Muscle of leg (tissue), 11 donors: ENCODE measurements around the gene JARID2. TPM values are rescaled to one million over a fixed set of nuclear protein-coding genes. Genes with fewer than 3 reads are reported as not detected.

Experiments used
- DNase-seq: peaks from one replicate; pipeline ENCODE4 v3.0.0; 2013
- H3K27ac ChIP-seq: one replicate; pipeline ENCODE4 v1.5.1; 2013; ENCODE audit warnings: mild to moderate bottlenecking, low read length, control low read depth
- H3K27me3 ChIP-seq: one replicate; pipeline ENCODE4 v1.6.1; 2013; ENCODE audit warnings: low read length; ENCODE audit not compliant: control insufficient read depth, insufficient read depth
- H3K36me3 ChIP-seq: one replicate; pipeline ENCODE4 v1.6.1; 2013; ENCODE audit warnings: low read length; ENCODE audit not compliant: control insufficient read depth, insufficient read depth
- H3K4me1 ChIP-seq: one replicate; pipeline ENCODE4 v1.6.1; 2013; ENCODE audit warnings: low read length; ENCODE audit not compliant: control insufficient read depth, insufficient read depth
- H3K4me3 ChIP-seq: one replicate; pipeline ENCODE4 v1.5.1; 2013; ENCODE audit warnings: low read length, control low read depth
- H3K9me3 ChIP-seq: replicated peaks from 2 replicates; pipeline ENCODE4 v1.6.1; 2013; ENCODE audit warnings: low read depth, low read length; ENCODE audit not compliant: control insufficient read depth
- WGBS: methylation state at CpG from one replicate; pipeline ENCODE4 v1.1.5; 2013; ENCODE audit warnings: missing lambda C conversion rate; ENCODE audit not compliant: insufficient coverage; 5-methylcytosine and 5-hydroxymethylcytosine counted together
- polyA plus RNA-seq, 8 donors: library from polyadenylated mRNA; unstranded; fragments of 120-200 nt; gene quantifications; one replicate each; pipeline versions ENCODE4 v1.2.1 to v1.2.3, GENCODE V29; 2013; ENCODE audit warnings: inconsistent platforms in 1 of 8, low replicate concordance in 1 of 8; ENCODE audit not compliant: insufficient read length in 8 of 8, insufficient read depth in 1 of 8
- total RNA-seq: library from RNA; stranded (reverse); fragments of 120-200 nt; gene quantifications from one replicate; pipeline ENCODE4 v1.2.4, GENCODE V29; 2013

The JARID2 gene
- total and polyA plus RNA-seq, 9 donors, result 9.8 to 15.3 (median 13.2) TPM

GRCh38 chr6:15331629-15332251, 85.9 kb downstream of the JARID2 start:
- Histone ChIP-seq H3K27me3 (no peaks in the 10 kb centered on the region), H3K36me3 (no peaks in the 10 kb centered on the region), H3K4me1 (peaks cover 21% of the 10 kb centered on the region), H3K27ac (no peak overlapping the region), H3K4me3 (no peak overlapping the region), H3K9me3 (no peaks in the 10 kb centered on the region)
- peak; percentile 48 for DNase-seq
- WGBS, result 87% methylated on average over 2 of the region's 13 CpGs

DNA sequence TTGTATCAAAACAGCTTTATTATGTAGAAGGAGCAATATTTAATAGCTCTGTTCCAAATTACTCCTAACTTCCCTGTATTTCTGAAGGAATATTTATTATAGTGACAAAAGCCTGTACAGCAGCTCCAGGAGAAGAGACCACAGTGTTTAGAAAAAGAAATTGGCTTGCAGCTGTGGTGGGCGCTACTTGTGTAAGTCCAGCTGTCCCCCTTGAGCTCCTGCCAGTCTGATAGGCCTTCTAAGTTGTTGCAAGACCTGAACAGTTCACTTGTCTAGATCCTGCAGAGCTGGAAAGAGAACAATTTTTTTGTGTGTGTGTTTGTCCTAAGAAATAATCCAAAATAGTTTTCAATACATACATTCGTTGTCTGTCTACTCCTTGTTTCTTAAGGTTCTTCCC, 86.6 kb downstream of the JARID2 start:
- peak; percentile 81 for DNase-seq
- H3K4me1 ChIP-seq, result peaks cover 23% of the 10 kb centered on the region
- no CpG with 5 or more reads among the region's 2 CpGs for WGBS
- H3K36me3 ChIP-seq, result no peaks in the 10 kb centered on the region
- peak overlapping the region; percentile 52 for H3K27ac ChIP-seq
- H3K27me3 ChIP-seq, result no peaks in the 10 kb centered on the region
- H3K9me3 ChIP-seq, result no peaks in the 10 kb centered on the region
- H3K4me3 ChIP-seq, result no peak overlapping the region

GRCh38 chr6:15335385-15335784, 89.5 kb downstream of the JARID2 start:
- peaks cover 13% of the 10 kb centered on the region for H3K4me1 ChIP-seq
- no peaks in the 10 kb centered on the region for H3K27me3 ChIP-seq
- no peak for DNase-seq
- H3K9me3 ChIP-seq, result no peaks in the 10 kb centered on the region
- no peaks in the 10 kb centered on the region for H3K36me3 ChIP-seq
- no peak overlapping the region for H3K27ac ChIP-seq
- no peak overlapping the region for H3K4me3 ChIP-seq

DNA sequence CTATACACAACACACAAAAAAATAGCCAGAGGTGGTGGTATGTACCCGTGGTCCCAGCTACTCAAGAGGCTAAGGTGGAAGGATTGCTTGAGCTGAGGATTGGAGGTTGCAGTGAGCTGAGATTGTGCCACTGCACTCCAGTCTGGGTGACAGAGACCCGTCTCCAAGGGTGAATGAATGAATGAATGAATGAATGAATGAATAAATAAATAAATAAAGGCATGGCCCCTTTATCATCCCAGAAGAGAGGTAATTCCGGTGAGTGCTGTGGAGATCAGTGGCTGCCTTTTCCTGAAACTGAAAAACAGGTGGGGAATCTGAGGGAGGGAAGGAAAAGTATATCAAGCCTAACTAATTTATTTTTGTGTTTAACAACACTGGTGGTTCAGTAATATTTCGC, 90.0 kb downstream of the JARID2 start:
- H3K27me3 ChIP-seq, result no peaks in the 10 kb centered on the region
- H3K36me3 ChIP-seq, result no peaks in the 10 kb centered on the region
- WGBS, result 100% methylated on average over 1 of the region's 4 CpGs
- H3K9me3 ChIP-seq, result no peaks in the 10 kb centered on the region
- no peak for DNase-seq
- H3K4me1 ChIP-seq, result peaks cover 12% of the 10 kb centered on the region
- H3K27ac ChIP-seq, result no peak overlapping the region
- H3K4me3 ChIP-seq, result no peak overlapping the region

GRCh38 chr6:15336900-15337560, 91.2 kb downstream of the JARID2 start:
- H3K9me3 ChIP-seq, result no peaks in the 10 kb centered on the region
- H3K27ac ChIP-seq, result no peak overlapping the region
- 28% methylated on average over 2 of the region's 9 CpGs for WGBS
- H3K27me3 ChIP-seq, result no peaks in the 10 kb centered on the region
- H3K36me3 ChIP-seq, result no peaks in the 10 kb centered on the region
- H3K4me1 ChIP-seq, result peaks cover 6% of the 10 kb centered on the region
- no peak for DNase-seq
- no peak overlapping the region for H3K4me3 ChIP-seq

- Histone ChIP-seq H3K27me3 (no peaks in the 10 kb centered on the region), H3K27ac (no peak overlapping the region), H3K4me3 (no peak overlapping the region), H3K9me3 (no peaks in the 10 kb centered on the region), H3K4me1 (peaks cover 4% of the 10 kb centered on the region), H3K36me3 (no peaks in the 10 kb centered on the region)
- no peak for DNase-seq
- 100% methylated on average over 1 of the region's 3 CpGs for WGBS
Observed at GRCh38 chr6:15337582-15337981, 91.7 kb downstream of the JARID2 start.

GRCh38 chr6:15338476-15338875, 92.6 kb downstream of the JARID2 start:
- 67% methylated on average over 1 of the region's 1 CpG for WGBS
- Histone ChIP-seq H3K36me3 (no peaks in the 10 kb centered on the region), H3K4me3 (no peak overlapping the region), H3K4me1 (peaks cover 4% of the 10 kb centered on the region), H3K27me3 (no peaks in the 10 kb centered on the region), H3K27ac (no peak overlapping the region), H3K9me3 (no peaks in the 10 kb centered on the region)
- no peak for DNase-seq

DNA sequence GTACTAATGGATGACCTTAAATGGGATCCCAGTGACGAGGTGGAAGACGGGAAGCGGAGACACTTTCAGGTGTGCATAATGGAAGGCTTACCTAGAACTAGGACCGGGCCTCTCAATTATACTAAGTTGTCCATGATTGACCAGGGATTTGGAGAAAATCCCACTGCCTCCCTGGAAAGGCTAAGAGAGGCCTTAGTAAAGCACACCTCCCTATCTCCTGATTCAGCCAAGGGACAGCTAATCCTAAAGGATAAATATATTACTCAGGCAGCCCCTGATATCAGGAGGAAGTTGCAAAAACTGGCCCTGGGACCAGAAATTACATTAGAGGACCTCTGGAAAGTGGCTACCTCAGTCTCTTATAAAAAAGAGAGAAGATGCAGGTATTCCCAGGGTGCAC, 93.2 kb downstream of the JARID2 start:
- Histone ChIP-seq H3K4me3 (no peak overlapping the region), H3K9me3 (no peaks in the 10 kb centered on the region), H3K27me3 (no peaks in the 10 kb centered on the region), H3K36me3 (no peaks in the 10 kb centered on the region), H3K27ac (no peak overlapping the region), H3K4me1 (peaks cover 4% of the 10 kb centered on the region)
- DNase-seq, result no peak
- WGBS, result no CpG with 5 or more reads among the region's 4 CpGs

DNA sequence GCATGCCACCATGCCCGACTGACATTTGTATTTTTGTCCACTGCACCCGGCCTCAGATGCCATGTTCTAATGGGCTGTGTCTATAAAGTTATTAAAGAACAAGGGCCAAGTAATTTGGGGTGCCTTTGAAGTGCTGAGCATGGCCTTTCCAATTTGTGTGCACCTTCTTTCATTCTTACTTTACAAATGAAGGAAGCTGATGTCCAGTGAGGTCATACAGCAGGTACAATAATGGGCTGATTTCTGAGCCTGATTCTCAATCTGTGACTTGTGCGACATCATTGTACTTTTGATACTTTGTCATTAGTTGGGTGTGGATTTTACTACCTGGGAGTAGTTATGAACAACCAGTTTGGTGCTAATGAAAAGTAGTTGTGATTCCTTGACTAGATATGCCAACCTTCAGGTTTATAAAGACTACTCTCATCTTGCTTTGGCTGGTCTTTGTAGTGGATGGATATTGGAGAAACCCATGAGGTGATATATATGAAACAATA, 94.3 kb downstream of the JARID2 start:
- no CpG with 5 or more reads among the region's 3 CpGs for WGBS
- Histone ChIP-seq H3K36me3 (no peaks in the 10 kb centered on the region), H3K4me3 (no peak overlapping the region), H3K27me3 (no peaks in the 10 kb centered on the region), H3K27ac (no peak overlapping the region), H3K4me1 (peaks cover 4% of the 10 kb centered on the region), H3K9me3 (no peaks in the 10 kb centered on the region)
- DNase-seq, result no peak

DNA sequence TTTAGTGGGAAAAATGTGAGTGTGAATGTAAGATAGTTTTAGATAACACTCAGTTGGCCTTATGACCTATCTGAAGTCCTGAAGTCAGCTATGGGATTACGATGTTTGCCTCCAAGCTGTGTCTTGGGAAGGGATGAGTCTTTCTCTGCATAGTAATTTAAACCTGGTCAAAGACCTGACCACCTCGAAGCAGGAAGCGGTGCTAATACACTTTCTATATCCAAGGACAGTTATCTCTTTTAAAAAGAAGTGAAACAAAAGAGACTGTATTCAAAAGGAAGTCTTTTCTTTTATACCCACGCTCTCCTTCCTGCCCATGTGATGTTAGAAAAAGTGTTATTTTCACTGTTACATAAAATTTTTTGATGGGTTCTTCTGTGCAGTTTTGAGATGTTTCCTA, 94.9 kb downstream of the JARID2 start:
- no peak for DNase-seq
- H3K4me3 ChIP-seq, result no peak overlapping the region
- no CpG with 5 or more reads among the region's 4 CpGs for WGBS
- H3K9me3 ChIP-seq, result no peaks in the 10 kb centered on the region
- peaks cover 2% of the 10 kb centered on the region for H3K4me1 ChIP-seq
- H3K27ac ChIP-seq, result no peak overlapping the region
- H3K36me3 ChIP-seq, result no peaks in the 10 kb centered on the region
- no peaks in the 10 kb centered on the region for H3K27me3 ChIP-seq
